Measurements from ENCODE around the gene KLK12.
"Not testable (repeated sequence)": the region's sequence is repeated elsewhere in the genome, so short reads cannot be mapped to it uniquely, and the experiment has no call there.

KLK12 gene

GRCh38 chr19:51016798-51017683 lies 17.8 kb downstream of the KLK12 start:
- in situ Hi-C loops (cut with HindIII; ENCODE audit: low sequenced_read_pairs): no loop called here

GRCh38 chr19:51015691-51016267 lies 19.0 kb downstream of the KLK12 start:
- in situ Hi-C loops (cut with HindIII; ENCODE audit: low sequenced_read_pairs): no loop called here

GRCh38 chr19:51014242-51014641 lies 20.6 kb downstream of the KLK12 start:
- in situ Hi-C loops (cut with HindIII; ENCODE audit: low sequenced_read_pairs): no loop called here

GRCh38 chr19:51012661-51013190 lies 22.1 kb downstream of the KLK12 start:
- in situ Hi-C loops (cut with HindIII; ENCODE audit: low sequenced_read_pairs): no loop called here

- in situ Hi-C loops (cut with HindIII; ENCODE audit: low sequenced_read_pairs): no loop called here
Measured at GRCh38 chr19:51010066-51010795, 24.6 kb downstream of the KLK12 start.

- in situ Hi-C loops (cut with HindIII; ENCODE audit: low sequenced_read_pairs): no loop called here
Measured at GRCh38 chr19:51009061-51009891, 25.5 kb downstream of the KLK12 start.

- in situ Hi-C loops (cut with HindIII; ENCODE audit: low sequenced_read_pairs): no loop called here
Measured at GRCh38 chr19:51007488-51007887, 27.3 kb downstream of the KLK12 start.

GRCh38 chr19:51006406-51006805 lies 28.4 kb downstream of the KLK12 start:
- in situ Hi-C loops (cut with HindIII; ENCODE audit: low sequenced_read_pairs): no loop called here

- in situ Hi-C loops (cut with HindIII; ENCODE audit: low sequenced_read_pairs): no loop called here
Measured at GRCh38 chr19:51005248-51005647, 29.6 kb downstream of the KLK12 start.

GRCh38 chr19:51003316-51003715 lies 31.5 kb downstream of the KLK12 start:
- in situ Hi-C loops (cut with HindIII; ENCODE audit: low sequenced_read_pairs): no loop called here

- in situ Hi-C loops (cut with HindIII; ENCODE audit: low sequenced_read_pairs): no loop called here
Measured at GRCh38 chr19:51002542-51003311, 32.1 kb downstream of the KLK12 start.

GRCh38 chr19:51002089-51002532 lies 32.7 kb downstream of the KLK12 start:
- in situ Hi-C loops (cut with HindIII; ENCODE audit: low sequenced_read_pairs): no loop called here

GRCh38 chr19:51001515-51001914 lies 33.3 kb downstream of the KLK12 start, which contains the start of gene KLK8:
KLK8 (minus strand) TSS chr19:51001604; CDS start chr19:51001167, 437 bp downstream.
- in situ Hi-C loops (cut with HindIII; ENCODE audit: low sequenced_read_pairs): no loop called here

GRCh38 chr19:51000981-51001380 lies 33.8 kb downstream of the KLK12 start:
- in situ Hi-C loops (cut with HindIII; ENCODE audit: low sequenced_read_pairs): no loop called here

- in situ Hi-C loops (cut with HindIII; ENCODE audit: low sequenced_read_pairs): no loop called here
Measured at GRCh38 chr19:51000426-51000825, 34.4 kb downstream of the KLK12 start.

- in situ Hi-C loops (cut with HindIII; ENCODE audit: low sequenced_read_pairs): no loop called here
Measured at GRCh38 chr19:50998686-50999085, 36.1 kb downstream of the KLK12 start.

GRCh38 chr19:50998061-50998460 lies 36.7 kb downstream of the KLK12 start:
- in situ Hi-C loops (cut with HindIII; ENCODE audit: low sequenced_read_pairs): no loop called here

GRCh38 chr19:50994129-50994528 lies 40.7 kb downstream of the KLK12 start:
- in situ Hi-C loops (cut with HindIII; ENCODE audit: low sequenced_read_pairs): no loop called here

- in situ Hi-C loops (cut with HindIII; ENCODE audit: low sequenced_read_pairs): no loop called here
Measured at GRCh38 chr19:50992666-50993035, 42.2 kb downstream of the KLK12 start.

- in situ Hi-C loops (cut with HindIII; ENCODE audit: low sequenced_read_pairs): not testable (repeated sequence)
Measured at GRCh38 chr19:50984416-50984815, 50.4 kb downstream of the KLK12 start.
